AG04450 (cell line): ENCODE measurements around the gene FAM81A. TPM values are rescaled to one million over a fixed set of nuclear protein-coding genes. Genes with fewer than 3 reads are reported as not detected.
"Not testable (repeated sequence)": the region's sequence is repeated elsewhere in the genome, so short reads cannot be mapped to it uniquely, and the experiment has no call there.

ENCODE experiments used
- CTCF ChIA-PET: fragments of 300-600, 350-600 bp; formaldehyde crosslinking; extraction: SDS; loops from one replicate; lab custom pipeline; 2022; ENCODE audit warnings: antibody characterized with exemption, inconsistent platforms; lab: Charles Lee
- POLR2A ChIA-PET: fragments of 350-600 bp; formaldehyde crosslinking; extraction: SDS; loops from one replicate; lab custom pipeline; 2021; ENCODE audit warnings: antibody characterized with exemption, inconsistent platforms; lab: Yijun Ruan, JAX
- DNase-seq: peaks from one replicate; pipeline ENCODE4 v3.0.0-alpha.2; 2011; ENCODE audit warnings: low read depth, low spot score
- H3K27ac ChIP-seq: one replicate; pipeline ENCODE4 v1.5.1; 2012; ENCODE audit warnings: low read depth, low read length, control low read depth
- H3K27me3 ChIP-seq: one replicate; pipeline ENCODE4 v1.6.0; 2012; ENCODE audit warnings: low read length; ENCODE audit not compliant: control insufficient read depth, insufficient read depth
- H3K4me3 ChIP-seq: 2 replicates; pipeline ENCODE4 v1.5.1; 2011; ENCODE audit warnings: mild to moderate bottlenecking, low read depth, low read length, control low read depth
- H3K9me3 ChIP-seq: 2 replicates; pipeline ENCODE4 v1.5.1; 2012; ENCODE audit warnings: low read length; ENCODE audit not compliant: control insufficient read depth, insufficient read depth
- CTCF ChIP-seq: IDR thresholded peaks from 2 replicates; pipeline ENCODE4 v1.5.1; 2011; ENCODE audit warnings: low read depth, low read length, control low read depth, inconsistent platforms
- polyA plus RNA-seq: library from polyadenylated mRNA; depleted of rRNA; stranded (reverse); fragments of >200 nt; gene quantifications from 2 replicates; pipeline ENCODE4 v1.2.3, GENCODE V29; 2011

The FAM81A gene
- polyA plus RNA-seq, 1 experiment, result not detected

- TF ChIP-seq CTCF, result no peak
- Histone ChIP-seq H3K9me3 (0 out of 2 replicates have a peak, but pooled peaks cover 3% of the 10 kb centered on the region), H3K4me3 (no peak overlapping the region), H3K27ac (no peak overlapping the region), H3K27me3 (peaks cover 9% of the 10 kb centered on the region)
- ChIA-PET POLR2A (no interaction called here), CTCF (no interaction called here)
- DNase-seq, result no peak
Measured at GRCh38 chr15:59424616-59425015, 13.4 kb upstream of the FAM81A start.

DNA sequence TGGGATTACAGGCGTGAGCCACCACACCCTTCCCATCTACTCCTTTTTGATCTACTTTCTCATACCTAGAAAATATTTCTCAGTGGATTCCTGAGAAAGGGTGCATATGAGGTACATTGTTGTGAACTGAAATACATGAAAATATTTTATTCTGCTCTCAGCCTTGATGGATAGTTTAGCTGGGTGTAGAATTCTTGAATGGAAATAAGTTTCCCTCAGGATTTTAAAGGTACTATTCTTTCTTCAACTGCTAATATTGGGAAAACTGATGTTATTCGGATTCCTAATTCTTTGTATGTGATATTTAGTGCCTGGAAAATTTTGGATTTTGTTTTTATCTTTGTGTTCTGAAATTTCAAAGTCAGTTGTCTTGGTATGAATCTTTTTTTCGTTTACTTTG, 9.1 kb upstream of the FAM81A start:
- H3K9me3 ChIP-seq, H3K27me3 ChIP-seq, H3K4me3 ChIP-seq, H3K27ac ChIP-seq, DNase-seq, POLR2A ChIA-PET: not testable (repeated sequence)
- CTCF ChIA-PET, result interaction anchor here (0.6 kb wide), 1 partner anchor 204 kb away, joined by 3 read pairs; no protein-coding TSS in a partner anchor

GRCh38 chr15:59432389-59432788, 5.6 kb upstream of the FAM81A start:
- H3K27ac ChIP-seq, result no peak overlapping the region
- CTCF ChIA-PET, result no interaction called here
- 0 out of 2 replicates have a peak, but pooled peaks cover 3% of the 10 kb centered on the region for H3K9me3 ChIP-seq
- H3K27me3 ChIP-seq, result peaks cover 23% of the 10 kb centered on the region
- no peak for DNase-seq
- POLR2A ChIA-PET, result no interaction called here
- TF ChIP-seq CTCF, result no peak
- no peak overlapping the region for H3K4me3 ChIP-seq

DNA sequence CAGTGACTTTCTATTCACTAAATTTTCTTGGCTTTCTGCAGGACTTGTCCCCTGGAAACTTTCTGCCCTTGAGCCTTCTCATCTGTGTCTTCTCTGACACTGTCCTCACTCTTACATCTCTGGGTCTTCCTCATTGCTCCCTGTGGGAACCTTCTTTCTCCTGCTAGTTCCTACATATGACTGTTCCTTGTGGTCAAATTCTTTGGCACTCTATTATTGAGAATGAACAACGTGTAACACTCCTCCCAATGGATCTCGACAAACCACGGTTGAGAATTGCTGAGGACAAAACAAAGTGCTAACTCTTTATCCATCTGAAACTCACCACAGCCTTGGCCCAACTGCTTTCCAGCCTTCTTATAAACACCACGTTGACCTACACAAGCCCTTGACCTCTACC, 3.5 kb upstream of the FAM81A start:
- H3K4me3 ChIP-seq, result no peak overlapping the region
- H3K9me3 ChIP-seq, result peaks cover 3% of the 10 kb centered on the region; the same call in 1 of the 2 replicates
- no peak overlapping the region for H3K27ac ChIP-seq
- H3K27me3 ChIP-seq, result peaks cover 31% of the 10 kb centered on the region
- ChIA-PET POLR2A (no interaction called here), CTCF (no interaction called here)
- no peak for TF ChIP-seq CTCF
- DNase-seq, result no peak

DNA sequence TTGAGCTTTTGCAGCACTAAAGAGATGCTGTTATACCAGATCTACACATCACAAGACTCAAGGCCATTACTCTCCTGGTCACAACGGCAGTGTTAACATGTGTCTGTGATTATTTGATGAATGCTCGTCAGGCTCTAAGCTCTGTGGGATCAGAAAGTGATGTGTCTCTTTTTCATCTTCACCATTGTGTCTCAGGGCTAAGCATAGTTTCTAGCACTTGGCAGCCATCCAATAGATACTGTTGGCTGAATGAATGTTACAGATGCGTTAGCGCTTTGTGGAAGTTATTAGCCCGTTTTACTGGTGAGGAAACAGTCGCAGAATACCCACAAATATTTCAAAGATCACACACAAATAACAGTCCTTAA, 1.2 kb upstream of the FAM81A start:
- DNase-seq, result no peak
- ChIA-PET POLR2A (no interaction called here), CTCF (no interaction called here)

More for the DNA sequence above, 1.2 kb upstream of the FAM81A start:
- H3K4me3 ChIP-seq, result no peak overlapping the region
- no peak for TF ChIP-seq CTCF
- peaks cover 48% of the 10 kb centered on the region for H3K27me3 ChIP-seq
- peaks cover 3% of the 10 kb centered on the region; the same call in 1 of the 2 replicates for H3K9me3 ChIP-seq
- no peak overlapping the region for H3K27ac ChIP-seq
